Panc1 (cell line): ENCODE data around the gene ANO8. TPM values are rescaled to one million over a fixed set of nuclear protein-coding genes. Genes with fewer than 3 reads are reported as not detected.
"Not testable (repeated sequence)": the region's sequence is repeated elsewhere in the genome, so short reads cannot be mapped to it uniquely, and the experiment has no call there.

Source experiments
- ATAC-seq: fragments of 200-7000 bp; cut with Tn5 transposase; 2 replicates; pipeline ENCODE4 v1.9.1; 2020; ENCODE audit warnings: mild to moderate bottlenecking, moderate library complexity
- BruUV-seq: library from RNA; stranded (reverse); fragments of 400-500 nt; replicated peaks from 2 replicates; lab custom pipeline; 2021; lab: Mats Ljungman, UMichigan
- CTCF ChIA-PET: fragments of 300-600 bp; sonication (Branson Sonifier 250); formaldehyde crosslinking; loops from one replicate; lab custom pipeline; 2022; ENCODE audit warnings: antibody characterized with exemption; lab: Charles Lee
- POLR2A ChIA-PET: fragments of 300-600 bp; sonication (Branson Sonifier 250); formaldehyde crosslinking; loops from one replicate; lab custom pipeline; 2022; ENCODE audit warnings: antibody characterized with exemption; lab: Charles Lee
- DNase-seq: peaks from one replicate; pipeline ENCODE4 v3.0.0-alpha.2; 2010; ENCODE audit warnings: low read depth, low spot score
- H3K27ac ChIP-seq: 2 replicates; pipeline ENCODE4 v1.5.1; 2011; ENCODE audit warnings: mild to moderate bottlenecking, low read length, inconsistent platforms
- H3K27me3 ChIP-seq: fragments of 200-500 bp; sonication (Bioruptor generic); 2 replicates; pipeline ENCODE4 v1.6.0; 2014; ENCODE audit warnings: low read length, inconsistent platforms; ENCODE audit not compliant: control insufficient read depth, insufficient read depth
- H3K36me3 ChIP-seq: fragments of 200-500 bp; sonication (Bioruptor generic); 2 replicates; pipeline ENCODE4 v1.5.1; 2014; ENCODE audit warnings: inconsistent platforms, mild to moderate bottlenecking, low read length, moderate library complexity; ENCODE audit not compliant: control insufficient read depth, insufficient read depth
- H3K4me1 ChIP-seq: 2 replicates; pipeline ENCODE4 v1.5.1; 2011; ENCODE audit warnings: inconsistent platforms, mild to moderate bottlenecking, low read length, moderate library complexity; ENCODE audit not compliant: control insufficient read depth, insufficient read depth
- H3K4me3 ChIP-seq, 2 experiments: 2 replicates each; pipeline ENCODE4 v1.5.1; 2011 to 2012; ENCODE audit warnings: low read depth in 2 of 2, low read length in 2 of 2, mild to moderate bottlenecking in 2 of 2, inconsistent platforms in 1 of 2, moderate library complexity in 1 of 2
- H3K9me3 ChIP-seq: fragments of 200-500 bp; sonication (Bioruptor generic); 2 replicates; pipeline ENCODE4 v1.5.1; 2014; ENCODE audit warnings: low read depth, mild to moderate bottlenecking, inconsistent platforms, low read length, moderate library complexity; ENCODE audit not compliant: control insufficient read depth, insufficient read depth
- CTCF ChIP-seq: fragments of 450-650 bp; IDR thresholded peaks from 2 replicates; pipeline ENCODE4 v1.5.1; 2017; ENCODE audit warnings: mild to moderate bottlenecking
- POLR2AphosphoS5 ChIP-seq: IDR thresholded peaks from 2 replicates; pipeline ENCODE4 v1.6.1; 2012; ENCODE audit warnings: mild to moderate bottlenecking, low read depth, low read length, moderate library complexity
- REST ChIP-seq, 2 experiments: IDR thresholded peaks; 2 replicates each; pipeline ENCODE4 v1.6.1; 2011 to 2012; ENCODE audit warnings: low read depth in 2 of 2, control low read depth in 1 of 2, low read length in 1 of 2, mild to moderate bottlenecking in 1 of 2, moderate library complexity in 1 of 2; ENCODE audit not compliant: insufficient read depth in 1 of 2
- SIN3A ChIP-seq: IDR thresholded peaks from 2 replicates; pipeline ENCODE4 v1.6.1; 2012; ENCODE audit warnings: low read depth, mild to moderate bottlenecking, low read length, moderate library complexity, borderline replicate concordance; ENCODE audit not compliant: insufficient read depth
- TCF7L2 ChIP-seq: IDR thresholded peaks from 2 replicates; pipeline ENCODE4 v1.6.1; 2011; ENCODE audit warnings: mild to moderate bottlenecking, low read depth, low read length, inconsistent platforms
- in situ Hi-C: cut with HindIII; loops from 2 replicates; pipeline ENCODE4 v1.10.0; 2016; ENCODE audit warnings: low sequenced_read_pairs, low pct_unique_long_range_greater_than_20kb
- intact Hi-C: fragments of 100-400 bp; cut with micrococcal nuclease; formaldehyde crosslinking; loops from one replicate; pipeline ENCODE4 v1.10.0; 2022; ENCODE audit not compliant: unreplicated experiment
- total RNA-seq: library from RNA; stranded (reverse); gene quantifications from one replicate; pipeline ENCODE4 v1.2.1, GENCODE V29; 2021; ENCODE audit not compliant: unreplicated experiment

The ANO8 gene
- total RNA-seq, 1 experiment from 2014 or later, result 13.5 TPM

- ATAC-seq, result no peak
- TF ChIP-seq SIN3A (no peak), POLR2AphosphoS5 (no peak), TCF7L2 (no peak), CTCF (no peak), REST (IDR thresholded peaks at IDR 0.05; ENCODE audit: insufficient read depth in 1 of 2, low read depth in 2 of 2, low read length in 1 of 2) (no peak)
- Histone ChIP-seq H3K9me3 (no peaks in the 10 kb centered on the region), H3K27me3 (no peaks in the 10 kb centered on the region), H3K36me3 (no peaks in the 10 kb centered on the region), H3K4me3 (no peak overlapping the region), H3K4me1 (no peaks in the 10 kb centered on the region), H3K27ac (no peak overlapping the region)
- DNase-seq, result no peak
- in situ Hi-C loops (no loop called here), intact Hi-C loops (no loop called here)
- ChIA-PET CTCF (no interaction called here), POLR2A (no interaction called here)
- no TSS peak for BruUV-seq
Observed at GRCh38 chr19:17370026-17370587, 35.5 kb upstream of the ANO8 start.

GRCh38 chr19:17365361-17365760 lies 30.7 kb upstream of the ANO8 start:
- TF ChIP-seq POLR2AphosphoS5 (no peak), TCF7L2 (no peak), CTCF (no peak), SIN3A (no peak), REST (IDR thresholded peaks at IDR 0.05; ENCODE audit: insufficient read depth in 1 of 2, low read depth in 2 of 2, low read length in 1 of 2) (no peak)
- no peak overlapping the region for H3K27ac ChIP-seq
- ATAC-seq (no peak), DNase-seq (no peak)
- H3K36me3 ChIP-seq, result no peaks in the 10 kb centered on the region
- intact Hi-C loops, result no loop called here
- ChIA-PET CTCF (no interaction called here), POLR2A (no interaction called here)
- no TSS peak for BruUV-seq
- no peak overlapping the region for H3K4me3 ChIP-seq
- in situ Hi-C loops, result no loop called here
- H3K4me1 ChIP-seq, result no peaks in the 10 kb centered on the region
- no peaks in the 10 kb centered on the region for H3K9me3 ChIP-seq
- H3K27me3 ChIP-seq, result no peaks in the 10 kb centered on the region

DNA sequence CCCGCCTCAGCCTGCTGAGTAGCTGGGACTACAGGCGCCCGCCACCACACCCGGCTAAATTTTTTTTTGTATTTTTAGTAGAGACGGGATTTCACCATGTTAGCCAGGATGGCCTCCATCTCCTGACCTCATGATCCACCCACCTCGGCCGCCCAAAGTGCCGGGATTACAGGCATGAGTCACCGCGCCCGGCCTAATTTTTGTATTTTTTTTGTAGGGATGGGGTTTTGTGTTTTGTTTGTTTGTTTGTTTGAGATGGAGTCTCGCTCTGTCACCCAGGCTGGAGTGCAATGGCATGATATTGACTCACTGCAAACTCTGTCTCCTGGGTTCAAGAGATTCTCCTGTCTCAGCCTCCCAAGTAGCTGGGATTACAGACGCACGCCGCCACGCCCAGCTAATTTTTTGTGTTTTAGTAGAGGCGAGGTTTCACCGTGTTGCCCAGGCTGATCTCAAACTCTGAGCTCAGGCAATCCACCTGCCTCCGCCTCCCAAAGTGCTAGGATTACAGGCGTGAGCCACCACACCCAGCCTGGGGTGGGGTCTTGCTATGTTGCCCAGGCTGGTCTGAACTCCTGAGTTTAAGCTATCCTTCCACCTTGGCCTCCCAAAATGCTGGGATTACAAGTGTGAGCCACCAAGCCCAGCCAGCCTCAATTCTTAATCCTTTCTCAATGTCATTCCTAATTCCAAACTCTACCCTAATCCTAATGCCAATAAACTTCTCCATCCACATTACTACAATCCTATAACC lies 29.4 kb upstream of the ANO8 start:
- BruUV-seq, DNase-seq, H3K9me3 ChIP-seq, ATAC-seq, H3K4me3 ChIP-seq, H3K27me3 ChIP-seq, in situ Hi-C loops, POLR2A ChIA-PET, H3K4me1 ChIP-seq, intact Hi-C loops, H3K36me3 ChIP-seq, H3K27ac ChIP-seq: not testable (repeated sequence)
- CTCF ChIA-PET, result interaction anchor here (0.6 kb wide), 1 partner anchor 19 kb away, joined by 4 read pairs; no protein-coding TSS in a partner anchor
